ENCODE measurements around the gene PADI6. TPM values are rescaled to one million over a fixed set of nuclear protein-coding genes. Genes with fewer than 3 reads are reported as not detected.

Gene PADI6
- total and polyA plus RNA-seq, 2 donors (not counting 1 experiment from before 2014, with no cell fraction given): 0.04 TPM; not detected in 1

Other genes starting within 250 kb of the PADI6 start
- not detected in 2 replicates for gene PADI1, start 167.1 kb upstream of the PADI6 start, total RNA-seq
- gene PADI1, start 167.1 kb upstream of the PADI6 start, polyA plus RNA-seq: not detected in 2 replicates
- gene PADI3, start 123.1 kb upstream of the PADI6 start, total RNA-seq: not detected in 2 replicates
- not detected in 2 replicates for gene PADI3, start 123.1 kb upstream of the PADI6 start, polyA plus RNA-seq
- 0.44 and 0.63 TPM in 2 replicates for gene PADI4, start 64.0 kb upstream of the PADI6 start, total RNA-seq
- gene PADI4, start 64.0 kb upstream of the PADI6 start, polyA plus RNA-seq: 0.85 and 1.6 TPM in 2 replicates
- 76.9 TPM in 2 replicates for gene RCC2, start 67.5 kb downstream of the PADI6 start, total RNA-seq
- gene RCC2, start 67.5 kb downstream of the PADI6 start, polyA plus RNA-seq: 48.9 and 59.8 TPM in 2 replicates
- 4.9 and 6.4 TPM in 2 replicates for gene ARHGEF10L, start 167.5 kb downstream of the PADI6 start, total RNA-seq
- 2.0 and 2.5 TPM in 2 replicates for gene ARHGEF10L, start 167.5 kb downstream of the PADI6 start, polyA plus RNA-seq

All from B cell (primary cell).